HEK293 (cell line): ENCODE measurements around the gene SLC24A5.

Experiments used
- CTCF ChIA-PET: fragments of 350-600 bp; formaldehyde crosslinking; extraction: SDS; loops from one replicate; lab custom pipeline; 2021; ENCODE audit warnings: antibody characterized with exemption; lab: Yijun Ruan, JAX
- POLR2A ChIA-PET: fragments of 300-600 bp; formaldehyde crosslinking; extraction: SDS; loops from one replicate; lab custom pipeline; 2020; ENCODE audit warnings: antibody characterized with exemption, inconsistent platforms; lab: Yijun Ruan, JAX
- H3K27ac ChIP-seq: fragments of 200-500 bp; sonication (Bioruptor generic); 2 replicates; pipeline ENCODE4 v1.5.1; 2014; ENCODE audit warnings: low read depth, low read length, control low read depth, inconsistent platforms; ENCODE audit errors: extremely low read depth
- H3K36me3 ChIP-seq, 2 experiments: fragments of 200-500 bp in 1 of 2; sonication (Bioruptor generic) in 1 of 2; 1 replicate in 1 of 2; 2 replicates in 1 of 2; pipeline ENCODE4 v1.5.1; 2014 to 2017; ENCODE audit warnings: inconsistent platforms in 2 of 2, low read length in 2 of 2; ENCODE audit not compliant: control insufficient read depth in 2 of 2, insufficient read depth in 1 of 2
- H3K4me1 ChIP-seq: fragments of 200-500 bp; sonication (Bioruptor generic); 2 replicates; pipeline ENCODE4 v1.5.1; 2014; ENCODE audit warnings: mild to moderate bottlenecking, low read length, inconsistent platforms; ENCODE audit not compliant: control insufficient read depth, insufficient read depth
- H3K4me3 ChIP-seq: 2 replicates; pipeline ENCODE4 v1.5.1; 2011; ENCODE audit warnings: low read depth, mild to moderate bottlenecking, control low read depth, low read length, moderate library complexity
- H3K9me3 ChIP-seq: fragments of 200-500 bp; sonication (Bioruptor generic); 2 replicates; pipeline ENCODE4 v1.5.1; 2014; ENCODE audit warnings: low read depth, low read length, inconsistent platforms; ENCODE audit not compliant: control insufficient read depth, insufficient read depth
- EGR2 ChIP-seq: fragments of 450-650 bp; formaldehyde crosslinking; IDR thresholded peaks from 2 replicates; pipeline ENCODE4 v1.5.1; 2016; ENCODE audit warnings: low read depth, missing biosample characterization, missing genetic modification characterization
- PATZ1 ChIP-seq: fragments of 450-650 bp; formaldehyde crosslinking; IDR thresholded peaks from 2 replicates; pipeline ENCODE4 v1.5.1; 2016; ENCODE audit warnings: missing biosample characterization, missing genetic modification characterization
- PRDM10 ChIP-seq: fragments of 450-650 bp; formaldehyde crosslinking; IDR thresholded peaks from 2 replicates; pipeline ENCODE4 v1.5.1; 2016; ENCODE audit warnings: missing biosample characterization, missing genetic modification characterization
- PRDM4 ChIP-seq: fragments of 450-650 bp; formaldehyde crosslinking; IDR thresholded peaks from 2 replicates; pipeline ENCODE4 v1.5.1; 2017; ENCODE audit warnings: missing biosample characterization, missing genetic modification characterization
- YY1 ChIP-seq: fragments of 450-650 bp; formaldehyde crosslinking; IDR thresholded peaks from 2 replicates; pipeline ENCODE4 v1.5.1; 2018; ENCODE audit warnings: missing biosample characterization, missing genetic modification characterization
- ZBTB44 ChIP-seq: fragments of 450-650 bp; IDR thresholded peaks from 2 replicates; pipeline ENCODE4 v1.5.1; 2018; ENCODE audit warnings: missing biosample characterization, mild to moderate bottlenecking, missing genetic modification characterization
- ZBTB49 ChIP-seq: fragments of 450-650 bp; formaldehyde crosslinking; IDR thresholded peaks from 2 replicates; pipeline ENCODE4 v1.5.1; 2016; ENCODE audit warnings: missing biosample characterization, missing genetic modification characterization, low read depth
- ZEB2 ChIP-seq: fragments of 450-650 bp; formaldehyde crosslinking; IDR thresholded peaks from 2 replicates; pipeline ENCODE4 v1.5.1; 2016; ENCODE audit warnings: missing biosample characterization, missing genetic modification characterization
- ZFP3 ChIP-seq: fragments of 450-650 bp; formaldehyde crosslinking; IDR thresholded peaks from 2 replicates; pipeline ENCODE4 v1.5.1; 2016; ENCODE audit warnings: low read depth, missing biosample characterization, missing genetic modification characterization
- ZNF311 ChIP-seq: fragments of 450-650 bp; formaldehyde crosslinking; IDR thresholded peaks from 2 replicates; pipeline ENCODE4 v1.5.1; 2017; ENCODE audit warnings: missing biosample characterization, missing genetic modification characterization, borderline replicate concordance
- ZNF48 ChIP-seq: fragments of 450-650 bp; formaldehyde crosslinking; IDR thresholded peaks from 2 replicates; pipeline ENCODE4 v1.5.1; 2016; ENCODE audit warnings: missing biosample characterization, missing genetic modification characterization
- ZNF548 ChIP-seq: fragments of 450-650 bp; formaldehyde crosslinking; IDR thresholded peaks from 2 replicates; pipeline ENCODE4 v1.5.1; 2016; ENCODE audit warnings: missing biosample characterization, missing genetic modification characterization
- ZNF549 ChIP-seq: fragments of 450-650 bp; IDR thresholded peaks from 2 replicates; pipeline ENCODE4 v1.5.1; 2018; ENCODE audit warnings: missing biosample characterization, missing genetic modification characterization, mild to moderate bottlenecking, inconsistent platforms, moderate library complexity

SLC24A5 gene

GRCh38 chr15:48101376-48101961 lies 19.3 kb upstream of the SLC24A5 start:
- H3K4me3 ChIP-seq: no peak overlapping the region
- POLR2A ChIA-PET: no interaction called here
- no peaks in the 10 kb centered on the region for H3K9me3 ChIP-seq
- CTCF ChIA-PET: no interaction called here
- no peaks in the 10 kb centered on the region for H3K36me3 ChIP-seq
- no peak overlapping the region for H3K27ac ChIP-seq
- no peaks in the 10 kb centered on the region for H3K4me1 ChIP-seq
- no peak for TF ChIP-seq PATZ1 (tag by site-specific recombination)
- TF ChIP-seq ZFP3 (tag by site-specific recombination): no peak
- no peak for TF ChIP-seq ZEB2
- TF ChIP-seq PRDM10 (tag by site-specific recombination): no peak
- no peak for TF ChIP-seq ZNF311 (tag by site-specific recombination)
- TF ChIP-seq ZBTB49 (tag by site-specific recombination): no peak
- TF ChIP-seq ZNF548 (tag by site-specific recombination): no peak
- TF ChIP-seq ZNF48 (tag by site-specific recombination): no peak
- TF ChIP-seq PRDM4: no peak
- TF ChIP-seq ZBTB44 (tag by site-specific recombination): no peak
- no peak for TF ChIP-seq ZNF549 (tag by site-specific recombination)
- TF ChIP-seq YY1: no peak
- no peak for TF ChIP-seq EGR2 (tag by site-specific recombination)
